ENCODE results near the gene VAPA.

Gene VAPA

DNA sequence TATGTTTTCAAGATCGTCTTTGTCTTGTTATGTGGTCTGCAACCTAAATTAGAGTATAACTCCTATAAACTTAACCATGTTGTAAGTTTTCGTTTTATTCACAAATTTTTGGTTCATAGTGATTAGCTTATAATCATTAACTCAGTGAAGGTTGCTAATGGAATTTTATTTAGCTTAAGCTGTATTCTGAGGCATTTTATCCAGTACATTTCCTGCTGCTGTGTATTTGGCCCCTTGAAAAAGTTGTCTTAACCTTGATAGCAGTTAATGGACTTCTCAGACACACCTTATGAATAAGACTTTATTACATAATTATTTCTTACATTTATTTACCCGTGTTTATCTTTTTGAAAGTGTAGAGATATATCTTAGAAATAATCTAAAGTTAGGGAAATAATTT, 20.5 kb downstream of the VAPA start:
- WGBS, 2 donors (ENCODE audit: extremely low coverage in 2 of 2, insufficient read length in 2 of 2, insufficient replicate concordance in 1 of 2) = no CpG with 5 or more reads among the region's 3 CpGs
- H4K91ac ChIP-seq (ENCODE audit: low read depth, low read length, poor library complexity) = no peak overlapping the region
- no peak overlapping the region for H3K4me3 ChIP-seq (ENCODE audit: low read length in 2 of 2)
- DNase-seq (ENCODE audit: low spot score) = no peak
- no peak overlapping the region for H3K14ac ChIP-seq (ENCODE audit: low read length)
- H2AK5ac ChIP-seq (ENCODE audit: low read depth, low read length) = no peak overlapping the region
- no peak overlapping the region for H3K4me2 ChIP-seq (ENCODE audit: insufficient read depth, low read length, poor library complexity, severe bottlenecking)
- H2AFZ ChIP-seq (ENCODE audit: low read length) = no peak overlapping the region
- no peak overlapping the region for H2BK5ac ChIP-seq (ENCODE audit: low read length)
- H3K23ac ChIP-seq (ENCODE audit: low read depth, low read length, poor library complexity) = no peak overlapping the region
- H3K9me3 ChIP-seq (replicated peaks in 1 of 2; ENCODE audit: control insufficient read depth in 2 of 2, insufficient read depth in 1 of 2, low read depth in 1 of 2, low read length in 2 of 2) = no peaks in the 10 kb centered on the region
- H2BK120ac ChIP-seq (ENCODE audit: low read depth, low read length) = no peak overlapping the region
- no peak overlapping the region for H3K4ac ChIP-seq (ENCODE audit: low read length)
- H3K4me1 ChIP-seq (ENCODE audit: control insufficient read depth in 2 of 2, insufficient read depth in 1 of 2, low read depth in 1 of 2, low read length in 2 of 2) = no peaks in the 10 kb centered on the region
- no peak overlapping the region for H2BK12ac ChIP-seq (ENCODE audit: low read length)
- H3K27ac ChIP-seq (replicated peaks; ENCODE audit: low read length) = no peak overlapping the region
- no peaks in the 10 kb centered on the region for H3K27me3 ChIP-seq (ENCODE audit: control insufficient read depth in 3 of 3, insufficient read depth in 3 of 3, low read depth in 1 of 3, low read length in 3 of 3)
- H3K18ac ChIP-seq (ENCODE audit: low read length) = no peak overlapping the region
- peaks cover 2 to 74% of the 10 kb centered on the region in 2 donors for H3K36me3 ChIP-seq (replicated peaks in 1 of 2; ENCODE audit: control insufficient read depth in 2 of 2, insufficient read depth in 2 of 2, low read length in 2 of 2)
- H3K9ac ChIP-seq (ENCODE audit: low read depth, low read length, poor library complexity) = no peak overlapping the region
- H2BK15ac ChIP-seq (ENCODE audit: low read length) = no peak overlapping the region
- H3K79me1 ChIP-seq (ENCODE audit: low read depth, low read length) = peaks cover 2% of the 10 kb centered on the region
- H4K8ac ChIP-seq (ENCODE audit: low read depth, low read length) = no peak overlapping the region

DNA sequence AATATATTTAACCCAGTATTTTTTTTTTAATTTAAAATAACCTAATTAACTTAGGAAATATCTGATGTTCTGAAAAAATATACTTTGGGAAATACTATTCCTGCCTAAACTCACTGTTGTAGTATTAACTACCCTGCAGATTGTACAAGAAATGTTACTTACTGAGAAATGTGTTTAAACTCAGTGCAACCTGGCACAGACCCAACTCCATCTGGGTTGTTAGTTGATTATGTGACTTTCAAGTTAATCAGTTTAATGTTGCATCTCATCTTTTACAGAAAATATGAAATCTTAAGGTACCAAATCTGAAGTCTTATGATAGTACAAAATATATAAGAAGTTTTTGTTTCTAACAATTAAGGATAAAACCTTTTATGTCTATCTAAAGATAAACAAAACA, 27.3 kb downstream of the VAPA start:
- H3K9me3 ChIP-seq (replicated peaks in 1 of 2; ENCODE audit: control insufficient read depth in 2 of 2, insufficient read depth in 1 of 2, low read depth in 1 of 2, low read length in 2 of 2) = no peaks in the 10 kb centered on the region
- no peak for DNase-seq (ENCODE audit: low spot score)
- H3K18ac ChIP-seq (ENCODE audit: low read length) = no peak overlapping the region
- H3K14ac ChIP-seq (ENCODE audit: low read length) = no peak overlapping the region
- no peak overlapping the region for H2AK5ac ChIP-seq (ENCODE audit: low read depth, low read length)
- no peak overlapping the region for H2BK120ac ChIP-seq (ENCODE audit: low read depth, low read length)
- no peak overlapping the region for H3K4ac ChIP-seq (ENCODE audit: low read length)
- H4K91ac ChIP-seq (ENCODE audit: low read depth, low read length, poor library complexity) = no peak overlapping the region
- no peaks in the 10 kb centered on the region for H3K27me3 ChIP-seq (ENCODE audit: control insufficient read depth in 3 of 3, insufficient read depth in 3 of 3, low read depth in 1 of 3, low read length in 3 of 3)
- no peak overlapping the region for H4K8ac ChIP-seq (ENCODE audit: low read depth, low read length)
- no peak overlapping the region for H2BK12ac ChIP-seq (ENCODE audit: low read length)
- no peak overlapping the region for H3K4me2 ChIP-seq (ENCODE audit: insufficient read depth, low read length, poor library complexity, severe bottlenecking)
- no peak overlapping the region for H2BK5ac ChIP-seq (ENCODE audit: low read length)
- peaks cover 6 to 93% of the 10 kb centered on the region in 2 donors for H3K36me3 ChIP-seq (replicated peaks in 1 of 2; ENCODE audit: control insufficient read depth in 2 of 2, insufficient read depth in 2 of 2, low read length in 2 of 2)
- H3K27ac ChIP-seq (replicated peaks; ENCODE audit: low read length) = no peak overlapping the region
- H3K9ac ChIP-seq (ENCODE audit: low read depth, low read length, poor library complexity) = no peak overlapping the region
- no peaks in the 10 kb centered on the region for H3K4me1 ChIP-seq (ENCODE audit: control insufficient read depth in 2 of 2, insufficient read depth in 1 of 2, low read depth in 1 of 2, low read length in 2 of 2)
- no peak overlapping the region for H2BK15ac ChIP-seq (ENCODE audit: low read length)
- H3K79me1 ChIP-seq (ENCODE audit: low read depth, low read length) = no peaks in the 10 kb centered on the region
- H3K4me3 ChIP-seq (ENCODE audit: low read length in 2 of 2) = no peak overlapping the region
- no peak overlapping the region for H3K23ac ChIP-seq (ENCODE audit: low read depth, low read length, poor library complexity)
- no peak overlapping the region for H2AFZ ChIP-seq (ENCODE audit: low read length)

- Histone ChIP-seq H3K18ac (ENCODE audit: low read length) (no peak overlapping the region), H3K14ac (ENCODE audit: low read length) (no peak overlapping the region), H4K91ac (ENCODE audit: low read depth, low read length, poor library complexity) (no peak overlapping the region), H3K36me3 (replicated peaks in 1 of 2; ENCODE audit: control insufficient read depth in 2 of 2, insufficient read depth in 2 of 2, low read length in 2 of 2) (peaks cover 6 to 93% of the 10 kb centered on the region in 2 donors), H4K8ac (ENCODE audit: low read depth, low read length) (no peak overlapping the region), H3K9ac (ENCODE audit: low read depth, low read length, poor library complexity) (no peak overlapping the region), H2BK15ac (ENCODE audit: low read length) (no peak overlapping the region), H2AFZ (ENCODE audit: low read length) (no peak overlapping the region), H3K4me2 (ENCODE audit: insufficient read depth, low read length, poor library complexity, severe bottlenecking) (no peak overlapping the region), H3K9me3 (replicated peaks in 1 of 2; ENCODE audit: control insufficient read depth in 2 of 2, insufficient read depth in 1 of 2, low read depth in 1 of 2, low read length in 2 of 2) (no peaks in the 10 kb centered on the region), H2BK12ac (ENCODE audit: low read length) (no peak overlapping the region), H2AK5ac (ENCODE audit: low read depth, low read length) (no peak overlapping the region), H3K79me1 (ENCODE audit: low read depth, low read length) (no peaks in the 10 kb centered on the region), H3K27ac (replicated peaks; ENCODE audit: low read length) (no peak overlapping the region), H2BK120ac (ENCODE audit: low read depth, low read length) (no peak overlapping the region), H2BK5ac (ENCODE audit: low read length) (no peak overlapping the region), H3K4ac (ENCODE audit: low read length) (no peak overlapping the region), H3K27me3 (ENCODE audit: control insufficient read depth in 3 of 3, insufficient read depth in 3 of 3, low read depth in 1 of 3, low read length in 3 of 3) (no peaks in the 10 kb centered on the region), H3K4me1 (ENCODE audit: control insufficient read depth in 2 of 2, insufficient read depth in 1 of 2, low read depth in 1 of 2, low read length in 2 of 2) (no peaks in the 10 kb centered on the region), H3K23ac (ENCODE audit: low read depth, low read length, poor library complexity) (no peak overlapping the region), H3K4me3 (ENCODE audit: low read length in 2 of 2) (no peak overlapping the region)
- WGBS, 2 donors (ENCODE audit: extremely low coverage in 2 of 2, insufficient read length in 2 of 2, insufficient replicate concordance in 1 of 2) = no CpG with 5 or more reads among the region's 1 CpG
- DNase-seq (ENCODE audit: low spot score) = no peak
Measured at GRCh38 chr18:9941660-9942059, 27.8 kb downstream of the VAPA start.

GRCh38 chr18:9943311-9943710, 29.5 kb downstream of the VAPA start:
- no peak overlapping the region for H4K8ac ChIP-seq (ENCODE audit: low read depth, low read length)
- H3K18ac ChIP-seq (ENCODE audit: low read length) = no peak overlapping the region
- H3K9ac ChIP-seq (ENCODE audit: low read depth, low read length, poor library complexity) = no peak overlapping the region
- DNase-seq (ENCODE audit: low spot score) = no peak
- no peak overlapping the region for H3K27ac ChIP-seq (replicated peaks; ENCODE audit: low read length)
- H2BK5ac ChIP-seq (ENCODE audit: low read length) = no peak overlapping the region
- no peak overlapping the region for H3K4me2 ChIP-seq (ENCODE audit: insufficient read depth, low read length, poor library complexity, severe bottlenecking)
- H2AK5ac ChIP-seq (ENCODE audit: low read depth, low read length) = no peak overlapping the region
- H3K27me3 ChIP-seq (ENCODE audit: control insufficient read depth in 3 of 3, insufficient read depth in 3 of 3, low read depth in 1 of 3, low read length in 3 of 3) = no peaks in the 10 kb centered on the region
- H2BK15ac ChIP-seq (ENCODE audit: low read length) = no peak overlapping the region
- no peaks in the 10 kb centered on the region for H3K9me3 ChIP-seq (replicated peaks in 1 of 2; ENCODE audit: control insufficient read depth in 2 of 2, insufficient read depth in 1 of 2, low read depth in 1 of 2, low read length in 2 of 2)
- H2AFZ ChIP-seq (ENCODE audit: low read length) = no peak overlapping the region
- no peak overlapping the region for H2BK120ac ChIP-seq (ENCODE audit: low read depth, low read length)
- peaks cover 6 to 92% of the 10 kb centered on the region in 2 donors for H3K36me3 ChIP-seq (replicated peaks in 1 of 2; ENCODE audit: control insufficient read depth in 2 of 2, insufficient read depth in 2 of 2, low read length in 2 of 2)
- H3K23ac ChIP-seq (ENCODE audit: low read depth, low read length, poor library complexity) = no peak overlapping the region
- no peaks in the 10 kb centered on the region for H3K79me1 ChIP-seq (ENCODE audit: low read depth, low read length)
- H3K14ac ChIP-seq (ENCODE audit: low read length) = no peak overlapping the region
- no peaks in the 10 kb centered on the region for H3K4me1 ChIP-seq (ENCODE audit: control insufficient read depth in 2 of 2, insufficient read depth in 1 of 2, low read depth in 1 of 2, low read length in 2 of 2)
- no peak overlapping the region for H2BK12ac ChIP-seq (ENCODE audit: low read length)
- WGBS, 2 donors (ENCODE audit: extremely low coverage in 2 of 2, insufficient read length in 2 of 2, insufficient replicate concordance in 1 of 2) = no CpG with 5 or more reads among the region's 4 CpGs
- H4K91ac ChIP-seq (ENCODE audit: low read depth, low read length, poor library complexity) = no peak overlapping the region
- H3K4ac ChIP-seq (ENCODE audit: low read length) = no peak overlapping the region
- no peak overlapping the region for H3K4me3 ChIP-seq (ENCODE audit: low read length in 2 of 2)
